ENCODE data around the gene ERCC4.
A peak's percentile ranks its signal among the peaks of the same experiment; 100 is the strongest.

The ERCC4 gene

DNA sequence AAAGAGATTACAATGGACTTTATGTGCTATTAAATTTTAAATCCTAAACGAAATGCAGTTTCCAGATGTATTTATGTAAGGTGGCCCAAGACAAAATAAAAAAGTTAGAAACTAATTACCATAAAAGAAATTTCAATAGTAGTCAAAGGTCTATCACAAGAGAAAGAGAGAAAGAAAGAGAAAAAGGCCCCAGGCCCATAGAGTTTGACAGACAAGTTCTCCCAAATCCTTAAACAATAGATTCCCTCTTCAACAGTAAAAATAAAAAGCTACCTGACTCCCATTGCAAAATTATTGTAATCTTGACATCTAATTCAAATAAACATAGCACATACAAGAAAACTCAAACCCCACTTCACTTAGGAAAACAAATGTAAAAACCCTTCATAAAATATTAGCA is 8.6 kb upstream of the ERCC4 start:
- DNase-seq (ENCODE audit: low spot score): no peak

- DNase-seq (ENCODE audit: low spot score): no peak
Measured at GRCh38 chr16:13911871-13912270, 8.1 kb upstream of the ERCC4 start.

DNA sequence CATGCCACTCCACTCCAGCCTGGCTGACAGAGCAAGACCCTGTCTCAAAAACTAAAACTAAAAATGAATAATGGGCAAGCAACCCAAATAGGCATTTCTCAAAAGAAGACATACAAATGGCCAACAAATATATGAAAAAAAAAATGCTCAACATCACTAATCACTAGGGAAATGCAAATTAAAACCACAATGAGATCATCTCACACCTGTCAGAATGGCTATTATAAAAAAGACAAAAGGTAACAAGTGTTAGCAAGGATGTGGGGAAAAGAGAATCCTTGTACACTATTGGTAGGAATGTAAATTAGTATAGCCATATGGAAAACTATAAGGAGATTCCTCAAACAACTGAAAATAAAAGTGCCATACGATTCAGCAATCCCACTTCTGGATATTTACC is 7.1 kb upstream of the ERCC4 start:
- DNase-seq (ENCODE audit: low spot score): no peak

- DNase-seq (ENCODE audit: low spot score): no peak
Measured at GRCh38 chr16:13913374-13914292, 6.3 kb upstream of the ERCC4 start.

GRCh38 chr16:13915033-13915635 is 4.8 kb upstream of the ERCC4 start:
- no peak for DNase-seq (ENCODE audit: low spot score)

- DNase-seq (ENCODE audit: low spot score): peak; percentile 42
Measured at GRCh38 chr16:13919330-13919682, 648 bp upstream of the ERCC4 start.

DNA sequence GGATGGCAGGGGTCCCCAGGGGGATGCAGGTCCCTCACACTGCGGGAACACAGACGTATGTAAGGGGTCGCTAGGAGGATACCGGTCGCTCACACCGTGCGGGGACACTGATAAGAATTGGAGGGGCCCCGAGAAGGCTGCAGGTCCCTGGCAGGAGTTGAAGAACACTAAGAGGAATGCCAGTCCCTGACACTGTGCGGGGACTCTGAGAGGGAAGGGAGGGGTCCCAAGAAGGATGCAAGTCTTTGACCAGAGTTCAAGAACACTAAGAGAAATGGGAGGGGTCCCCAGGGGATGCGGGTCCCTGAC is 510 bp downstream of the ERCC4 start:
- no peak for DNase-seq (ENCODE audit: low spot score)

DNA sequence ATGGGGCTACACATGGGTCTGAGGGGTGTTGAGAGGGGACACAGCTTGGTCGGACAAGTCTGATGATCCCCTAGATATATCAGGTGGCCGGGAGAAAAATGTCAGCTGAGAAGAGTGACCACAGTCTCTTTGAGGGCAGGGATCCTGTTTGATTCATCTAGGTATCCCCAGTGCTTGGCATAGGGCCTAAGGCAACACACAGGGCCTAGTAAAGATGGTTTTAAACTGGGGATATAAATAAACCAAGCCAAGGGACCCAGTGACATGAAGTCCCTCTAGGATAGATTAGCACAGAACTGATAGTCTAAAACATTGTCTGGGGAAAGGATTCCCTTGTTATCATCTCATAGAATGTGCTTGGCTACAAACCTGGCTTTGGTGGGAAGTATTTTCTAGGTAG is 1.4 kb downstream of the ERCC4 start:
- DNase-seq (ENCODE audit: low spot score): no peak

DNA sequence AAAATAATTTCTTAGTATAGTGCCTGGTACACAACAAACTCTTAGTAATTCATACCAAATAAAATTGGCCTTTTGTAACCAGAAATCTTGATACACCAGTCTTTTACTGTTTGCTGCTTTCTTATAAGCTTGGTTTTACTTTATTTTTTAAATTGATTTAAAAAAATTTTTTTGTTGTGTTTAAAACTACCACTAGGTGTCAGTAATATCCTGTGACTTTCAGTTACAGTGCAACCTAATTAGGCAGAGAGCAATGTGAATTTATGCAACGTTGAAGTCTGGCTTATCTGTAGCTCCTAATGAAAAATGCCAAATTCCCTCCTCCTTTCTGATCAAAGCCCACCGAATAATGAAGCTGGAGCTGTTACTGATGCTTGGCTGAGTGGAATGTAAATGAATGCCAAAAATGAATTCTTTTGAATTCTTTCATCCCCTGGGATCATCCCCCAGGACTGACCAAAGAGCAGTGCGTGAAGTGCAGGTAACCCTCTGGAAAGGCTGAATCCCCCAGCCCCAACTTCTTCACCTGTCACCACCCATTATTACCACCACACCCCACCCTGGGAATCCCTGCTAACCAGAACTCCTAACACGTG is 3.8 kb downstream of the ERCC4 start:
- DNase-seq (ENCODE audit: low spot score): peak; percentile 38

- no peak for DNase-seq (ENCODE audit: low spot score)
Measured at GRCh38 chr16:13926464-13926863, 6.5 kb downstream of the ERCC4 start.

- no peak for DNase-seq (ENCODE audit: low spot score)
Measured at GRCh38 chr16:13926891-13927290, 6.9 kb downstream of the ERCC4 start.

DNA sequence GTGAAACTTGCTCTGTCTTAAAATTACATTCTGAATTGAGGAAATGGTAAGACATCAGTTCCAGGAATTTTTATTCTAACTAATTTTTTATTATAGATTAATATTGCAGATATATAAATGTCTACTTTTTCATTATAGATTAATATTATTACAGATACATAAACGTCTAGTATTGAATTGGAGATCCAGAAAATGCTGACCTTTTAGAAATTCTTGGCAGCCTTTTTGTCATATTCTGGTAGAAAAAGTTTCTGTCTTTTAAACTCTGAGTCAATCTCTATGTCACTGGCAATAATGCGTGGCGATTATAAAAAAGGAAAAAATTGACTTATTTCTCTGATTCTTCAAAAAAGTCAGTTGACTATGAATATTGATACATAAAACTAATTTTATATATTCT is 8.7 kb downstream of the ERCC4 start:
- DNase-seq (ENCODE audit: low spot score): no peak

- no peak for DNase-seq (ENCODE audit: low spot score)
Measured at GRCh38 chr16:13931845-13932244, 11.9 kb downstream of the ERCC4 start.

GRCh38 chr16:13935408-13935807 is 15.5 kb downstream of the ERCC4 start:
- no peak for DNase-seq (ENCODE audit: low spot score)

- no peak for DNase-seq (ENCODE audit: low spot score)
Measured at GRCh38 chr16:13936155-13936554, 16.2 kb downstream of the ERCC4 start.

- no peak for DNase-seq (ENCODE audit: low spot score)
Measured at GRCh38 chr16:13936596-13937081, 16.7 kb downstream of the ERCC4 start.

DNA sequence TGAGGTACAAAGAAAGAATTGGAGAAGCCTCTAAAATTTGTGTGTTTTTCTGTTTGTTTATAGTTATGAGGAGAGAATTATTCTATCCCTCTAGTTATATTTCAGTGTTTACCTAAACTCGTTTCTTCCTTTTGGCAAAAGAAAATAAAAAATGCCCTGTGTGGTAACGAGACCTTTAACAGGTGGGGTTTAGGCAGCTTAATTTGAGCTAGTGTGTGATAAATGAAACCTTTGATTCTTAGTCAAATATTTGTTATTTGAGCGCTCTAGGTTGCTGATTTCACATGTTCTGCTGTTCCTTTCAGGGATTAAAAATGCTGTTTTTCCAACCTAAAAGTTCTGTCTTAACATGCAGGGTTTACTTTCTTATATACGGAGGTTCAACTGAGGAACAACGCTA is 17.5 kb downstream of the ERCC4 start:
- DNase-seq (ENCODE audit: low spot score): no peak

GRCh38 chr16:13938480-13938879 is 18.5 kb downstream of the ERCC4 start:
- DNase-seq (ENCODE audit: low spot score): no peak

- no peak for DNase-seq (ENCODE audit: low spot score)
Measured at GRCh38 chr16:13939821-13940220, 19.9 kb downstream of the ERCC4 start.

- no peak for DNase-seq (ENCODE audit: low spot score)
Measured at GRCh38 chr16:13940397-13940933, 20.5 kb downstream of the ERCC4 start.

DNA sequence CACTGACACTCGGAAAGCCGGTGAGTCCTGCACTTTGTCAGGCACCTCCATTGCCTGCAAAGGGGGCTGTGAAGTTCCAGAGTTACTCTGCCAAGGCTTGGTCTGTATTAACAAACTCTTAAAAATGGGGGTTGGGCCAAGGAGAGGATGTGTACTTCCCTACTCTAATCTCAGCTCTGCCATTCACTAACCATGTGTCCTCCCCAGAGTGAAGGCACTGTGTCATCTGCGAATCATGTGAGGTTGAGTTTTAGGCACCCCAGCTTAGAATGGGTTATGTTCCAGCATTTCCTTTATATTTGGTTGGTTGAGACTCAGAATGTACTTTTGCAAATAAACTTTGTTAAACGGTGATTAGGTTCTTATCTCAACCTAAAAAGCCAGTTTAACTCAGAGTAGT is 24.9 kb downstream of the ERCC4 start:
- no peak for DNase-seq (ENCODE audit: low spot score)

GRCh38 chr16:13945744-13946485 is 26.0 kb downstream of the ERCC4 start:
- DNase-seq (ENCODE audit: low spot score): no peak
